ENCODE data around the gene HEY2.

GRCh38 chr6:125742024-125742423 lies 7.4 kb upstream of the HEY2 start:
- TF ChIP-seq CEBPB (IDR thresholded peaks at IDR 0.05; ENCODE audit: borderline replicate concordance in 1 of 2, low read depth in 2 of 2, low read length in 2 of 2) (no peak), SREBF1 (IDR thresholded peaks at IDR 0.05; ENCODE audit: low read length) (no peak), MXI1 (IDR thresholded peaks at IDR 0.05; ENCODE audit: low read depth, low read length) (no peak), HDAC2 (IDR thresholded peaks at IDR 0.05) (no peak), PBX3 (IDR thresholded peaks at IDR 0.05; ENCODE audit: insufficient replicate concordance, low read depth, low read length) (no peak), POLR2A (IDR thresholded peaks at IDR 0.05; ENCODE audit: low read depth, low read length) (no peak), USF1 (IDR thresholded peaks at IDR 0.05; ENCODE audit: borderline replicate concordance, extremely low read length, insufficient read depth, low read depth, low read length) (no peak), RAD21 (IDR thresholded peaks at IDR 0.05; ENCODE audit: insufficient read depth, low read depth, low read length) (no peak), FOXM1 (IDR thresholded peaks at IDR 0.05; ENCODE audit: low read depth, low read length) (no peak), SMARCA5 (IDR thresholded peaks at IDR 0.05) (no peak), CTCF (IDR thresholded peaks at IDR 0.05 in 2 of 3, conservative IDR thresholded peaks at IDR 0.05 in 1 of 3; ENCODE audit: control insufficient read depth in 2 of 3, extremely low read depth in 1 of 3, insufficient read depth in 1 of 3, low read depth in 3 of 3, low read length in 3 of 3) (no peak), FOXK2 (IDR thresholded peaks at IDR 0.05) (no peak), EZH2 (IDR thresholded peaks at IDR 0.05; ENCODE audit: borderline replicate concordance, control insufficient read depth, low read depth, low read length) (no peak), ATF2 (IDR thresholded peaks at IDR 0.05; ENCODE audit: low read length) (no peak)
